Activated CD8-positive, alpha-beta T cell treated with anti-CD3 and anti-CD28 coated beads for 36 hours (primary cell): Measurements from ENCODE around the gene EIF3L. TPM values are rescaled to one million over a fixed set of nuclear protein-coding genes. Genes with fewer than 3 reads are reported as not detected.
A peak's percentile ranks its signal among the peaks of the same experiment; 100 is the strongest.

Source experiments
- ATAC-seq: fragments of 200-7000 bp; cut with Tn5 transposase; one replicate; pipeline ENCODE4 v1.10.0; 2021; ENCODE audit warnings: mild to moderate bottlenecking, moderate library complexity
- CTCF ChIA-PET: fragments of 350-600 bp; sonication (Branson Sonifier 250); formaldehyde crosslinking; loops from one replicate; lab custom pipeline; 2021; ENCODE audit warnings: antibody characterized with exemption; lab: Charles Lee
- POLR2A ChIA-PET: fragments of 350-600 bp; sonication (Branson Sonifier 250); formaldehyde crosslinking; loops from one replicate; lab custom pipeline; 2021; ENCODE audit warnings: antibody characterized with exemption; lab: Charles Lee
- DNase-seq: peaks from one replicate; pipeline ENCODE4 v3.0.0-alpha.2; 2020
- H3K27ac Mint-ChIP-seq: one replicate; pipeline ENCODE4 v1.8.0; 2021; ENCODE audit warnings: mild to moderate bottlenecking, mixed read lengths
- H3K27me3 Mint-ChIP-seq: one replicate; pipeline ENCODE4 v1.8.0; 2021; ENCODE audit warnings: mixed read lengths
- H3K36me3 Mint-ChIP-seq: one replicate; pipeline ENCODE4 v1.8.0; 2021; ENCODE audit warnings: low read depth, mixed read lengths
- H3K4me1 Mint-ChIP-seq: one replicate; pipeline ENCODE4 v1.8.0; 2021; ENCODE audit warnings: low read depth, mixed read lengths
- H3K4me3 Mint-ChIP-seq: one replicate; pipeline ENCODE4 v1.8.0; 2021; ENCODE audit warnings: mild to moderate bottlenecking, moderate library complexity, mixed read lengths
- H3K9me3 Mint-ChIP-seq: one replicate; pipeline ENCODE4 v1.8.0; 2021; ENCODE audit warnings: mixed read lengths
- CTCF ChIP-seq: fragments of 200-600 bp; IDR thresholded peaks from one replicate; pipeline ENCODE4 v1.8.0; 2022; ENCODE audit warnings: antibody characterized with exemption, mild to moderate bottlenecking
- intact Hi-C: fragments of 100-400 bp; cut with micrococcal nuclease; formaldehyde crosslinking; loops from one replicate; pipeline ENCODE4 v1.10.0; 2022
- total RNA-seq, 2 experiments: library from RNA; stranded (reverse); gene quantifications; one replicate each; pipeline ENCODE4 v1.2.3, GENCODE V29; 2021

EIF3L gene
- total RNA-seq, 2 experiments from 2014 or later, result 687 to 694 TPM

GRCh38 chr22:37906364-37907008 is 57.3 kb downstream of the EIF3L start:
- intact Hi-C loops, result no loop called here
- H3K4me3 Mint-ChIP-seq, result peak overlapping the region; percentile 71
- CTCF ChIA-PET, result interaction anchor here (0.6 to 2.2 kb wide), 8 partner anchors 9 to 732 kb away, joined by 3 to 16 read pairs (median 6); partner anchors contain the start of genes C22orf23 and POLR2F
- POLR2A ChIA-PET, result interaction anchor here (0.6 to 2.8 kb wide), 8 partner anchors 8 to 48 kb away, joined by 3 to 15 read pairs (median 4); partner anchors contain the start of genes C22orf23 and POLR2F
- no peaks in the 10 kb centered on the region for H3K9me3 Mint-ChIP-seq
- H3K27me3 Mint-ChIP-seq, result no peaks in the 10 kb centered on the region
- peaks cover 25% of the 10 kb centered on the region for H3K4me1 Mint-ChIP-seq
- peak overlapping the region; percentile 63 for H3K27ac Mint-ChIP-seq
- TF ChIP-seq CTCF, result no peak
- peak; percentile 31 for ATAC-seq
- peak; percentile 51 for DNase-seq
- H3K36me3 Mint-ChIP-seq, result no peaks in the 10 kb centered on the region

GRCh38 chr22:37907036-37907954 is 58.1 kb downstream of the EIF3L start:
- CTCF ChIA-PET, result interaction anchor here (0.9 to 2.2 kb wide), 5 partner anchors 8 to 264 kb away, joined by 3 to 8 read pairs (median 6); no protein-coding TSS in a partner anchor
- peak overlapping the region; percentile 71 for H3K4me3 Mint-ChIP-seq
- H3K9me3 Mint-ChIP-seq, result no peaks in the 10 kb centered on the region
- ATAC-seq (no peak), DNase-seq (no peak)
- no peaks in the 10 kb centered on the region for H3K36me3 Mint-ChIP-seq
- POLR2A ChIA-PET, result interaction anchor here (0.6 to 2.8 kb wide), 4 partner anchors 10 to 903 kb away, joined by 3 to 7 read pairs (median 3); no protein-coding TSS in a partner anchor
- H3K27ac Mint-ChIP-seq, result peak overlapping the region; percentile 63
- no peaks in the 10 kb centered on the region for H3K27me3 Mint-ChIP-seq
- TF ChIP-seq CTCF, result no peak
- intact Hi-C loops, result no loop called here
- peaks cover 33% of the 10 kb centered on the region for H3K4me1 Mint-ChIP-seq

GRCh38 chr22:37909766-37910165 is 60.5 kb downstream of the EIF3L start:
- H3K4me1 Mint-ChIP-seq, result peaks cover 38% of the 10 kb centered on the region
- TF ChIP-seq CTCF, result no peak
- no peak overlapping the region for H3K27ac Mint-ChIP-seq
- no peak for DNase-seq
- ChIA-PET POLR2A (no interaction called here), CTCF (interaction anchor here (1.3 kb wide), 1 partner anchor 25 kb away, joined by 6 read pairs; no protein-coding TSS in a partner anchor)
- H3K36me3 Mint-ChIP-seq, result peaks cover 2% of the 10 kb centered on the region
- no peaks in the 10 kb centered on the region for H3K9me3 Mint-ChIP-seq
- intact Hi-C loops, result no loop called here
- no peak for ATAC-seq
- H3K4me3 Mint-ChIP-seq, result no peak overlapping the region
- H3K27me3 Mint-ChIP-seq, result no peaks in the 10 kb centered on the region

GRCh38 chr22:37910890-37911672 is 61.9 kb downstream of the EIF3L start:
- Mint-ChIP-seq H3K27me3 (no peaks in the 10 kb centered on the region), H3K36me3 (peaks cover 2% of the 10 kb centered on the region), H3K9me3 (no peaks in the 10 kb centered on the region), H3K4me1 (peaks cover 29% of the 10 kb centered on the region), H3K27ac (peak overlapping the region; percentile 55), H3K4me3 (no peak overlapping the region)
- CTCF ChIA-PET, result interaction anchor here (0.8 to 1.6 kb wide), 4 partner anchors 14 to 94 kb away, joined by 3 to 6 read pairs (median 4); no protein-coding TSS in a partner anchor
- ATAC-seq (no peak), DNase-seq (no peak)
- TF ChIP-seq CTCF, result no peak
- intact Hi-C loops, result no loop called here
- POLR2A ChIA-PET, result no interaction called here
